Epithelial cell of alveolus of lung (primary cell): ENCODE data around the gene RYR2. TPM values are rescaled to one million over a fixed set of nuclear protein-coding genes. Genes with fewer than 3 reads are reported as not detected.

ENCODE experiments used
- total RNA-seq: library from RNA; depleted of rRNA; stranded (reverse); fragments of >200 nt; gene quantifications from 2 replicates; pipeline ENCODE4 v1.2.1, GENCODE V29; 2015

The RYR2 gene
- total RNA-seq, result under 0.01 and 0.08 TPM in 2 replicates

DNA sequence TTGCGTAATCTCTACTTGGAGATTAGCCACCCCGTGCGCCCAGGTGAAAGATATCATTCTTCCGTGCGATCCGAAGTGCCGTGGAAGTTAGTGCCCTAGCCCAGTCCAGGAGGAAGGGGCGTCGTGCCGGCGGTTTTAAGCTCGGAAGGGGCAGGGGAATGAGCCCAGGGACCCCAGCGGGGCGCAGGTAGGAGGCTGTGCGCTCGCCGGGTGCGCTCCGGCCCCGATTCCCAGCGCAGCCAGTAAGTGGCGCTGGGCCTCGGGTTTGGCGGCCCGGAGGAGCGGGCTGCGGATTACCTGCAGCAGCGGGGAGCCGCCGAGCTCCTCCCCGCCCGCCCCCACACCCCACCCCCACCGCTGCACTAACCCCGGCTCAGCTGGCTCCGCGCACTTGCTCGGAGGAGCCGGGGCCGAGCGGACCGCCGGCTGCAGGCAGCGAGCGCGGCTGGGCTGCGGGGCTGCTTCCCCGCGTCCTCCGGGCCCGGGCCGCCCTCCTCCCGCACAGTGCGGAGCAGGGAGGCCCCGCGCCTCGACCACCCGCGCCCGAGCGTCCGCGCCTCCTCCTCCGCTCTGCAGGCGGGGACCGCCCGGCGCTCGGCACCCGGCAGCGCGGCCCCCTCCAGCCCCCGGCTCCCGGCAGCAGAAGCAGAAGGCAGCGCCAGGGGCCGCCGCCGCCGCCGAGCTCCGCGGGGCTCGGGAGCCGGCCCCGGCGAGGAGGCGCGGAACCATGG, at the start of gene RYR2:
Gene RYR2 (plus strand): TSS at position 390 of the 731 bp plus-strand sequence. CDS start 338 bp downstream, at position 728.

DNA sequence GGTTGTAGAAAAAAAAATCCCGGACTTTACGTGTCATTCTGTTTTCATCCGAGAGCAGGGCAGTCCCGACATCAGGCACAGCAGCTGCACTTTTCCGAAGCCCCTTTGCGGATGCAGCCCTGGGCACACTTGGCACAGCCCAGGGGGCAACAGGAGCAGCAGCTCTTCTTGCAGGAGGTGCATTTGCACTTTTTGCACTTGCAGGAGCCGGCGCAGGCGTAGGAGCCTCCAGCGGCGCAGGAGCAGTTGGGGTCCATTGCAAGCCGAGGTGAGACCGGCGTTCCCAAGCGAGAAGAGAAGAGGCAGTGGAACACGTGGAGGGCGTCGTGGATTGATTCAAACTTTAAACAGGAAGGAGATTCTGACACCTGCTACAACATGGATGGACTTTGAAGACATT, 37.9 kb upstream of the RYR2 start, which contains the start of gene MT1HL1:
Gene MT1HL1 (minus strand): TSS at position 326 of the 400 bp plus-strand sequence. CDS start 69 bp downstream, at position 257.

Other genes with a start within 250 kb of the RYR2 start
- 11.1 and 15.6 TPM in 2 replicates for gene MTR, start 246.9 kb upstream of the RYR2 start, total RNA-seq
- gene MT1HL1, start 37.7 kb upstream of the RYR2 start, total RNA-seq, result not detected in 2 replicates